HG03469 (cell line): Measurements from ENCODE around the gene IL6.
"Not testable (repeated sequence)": the region's sequence is repeated elsewhere in the genome, so short reads cannot be mapped to it uniquely, and the experiment has no call there.

Experiments used
- ATAC-seq: cut with Tn5 transposase; IDR thresholded peaks from one replicate; pipeline ENCODE4 v1.9.1; 2021; ENCODE audit warnings: mild to moderate bottlenecking, moderate library complexity, moderate number of reproducible peaks; ENCODE audit not compliant: unreplicated experiment

The IL6 gene

GRCh38 chr7:22703978-22704610, 22.9 kb upstream of the IL6 start:
- not testable (repeated sequence) for ATAC-seq

GRCh38 chr7:22704722-22705121, 22.3 kb upstream of the IL6 start:
- ATAC-seq, result not testable (repeated sequence)

GRCh38 chr7:22705874-22706273, 21.1 kb upstream of the IL6 start:
- not testable (repeated sequence) for ATAC-seq

- ATAC-seq, result not testable (repeated sequence)
Measured at GRCh38 chr7:22707026-22707691, 19.8 kb upstream of the IL6 start.

GRCh38 chr7:22708214-22708613, 18.8 kb upstream of the IL6 start:
- ATAC-seq, result not testable (repeated sequence)

GRCh38 chr7:22708677-22709061, 18.3 kb upstream of the IL6 start:
- not testable (repeated sequence) for ATAC-seq

- not testable (repeated sequence) for ATAC-seq
Measured at GRCh38 chr7:22709062-22709829, 17.8 kb upstream of the IL6 start.

GRCh38 chr7:22709857-22710256, 17.1 kb upstream of the IL6 start:
- ATAC-seq, result no peak

- ATAC-seq, result no peak
Measured at GRCh38 chr7:22712999-22713398, 14.0 kb upstream of the IL6 start.

GRCh38 chr7:22713463-22713862, 13.5 kb upstream of the IL6 start:
- no peak for ATAC-seq

GRCh38 chr7:22715969-22716368, 11.0 kb upstream of the IL6 start:
- no peak for ATAC-seq

- ATAC-seq, result no peak
Measured at GRCh38 chr7:22717760-22718159, 9.2 kb upstream of the IL6 start.

- ATAC-seq, result no peak
Measured at GRCh38 chr7:22718200-22718711, 8.7 kb upstream of the IL6 start.

GRCh38 chr7:22718911-22719420, 8.0 kb upstream of the IL6 start:
- no peak for ATAC-seq

- ATAC-seq, result no peak
Measured at GRCh38 chr7:22720791-22721786, 5.9 kb upstream of the IL6 start.

- ATAC-seq, result no peak
Measured at GRCh38 chr7:22722536-22723180, 4.3 kb upstream of the IL6 start.

GRCh38 chr7:22723181-22723601, 3.8 kb upstream of the IL6 start:
- no peak for ATAC-seq

GRCh38 chr7:22723637-22724036, 3.4 kb upstream of the IL6 start:
- no peak for ATAC-seq

GRCh38 chr7:22724861-22725260, 2.1 kb upstream of the IL6 start:
- no peak for ATAC-seq

GRCh38 chr7:22725585-22725984, 1.4 kb upstream of the IL6 start:
- no peak for ATAC-seq
